CD4-positive, alpha-beta T cell treated with Interleukin-6 for 4 hours (primary cell): ENCODE data around the gene CCT5.
A peak's percentile ranks its signal among the peaks of the same experiment; 100 is the strongest.

ENCODE experiments used
- DNase-seq: peaks from one replicate; pipeline ENCODE4 v3.0.0-alpha.2; 2020; ENCODE audit warnings: mixed read lengths

The CCT5 gene

GRCh38 chr5:10249948-10250805, at the start of gene CCT5:
TSS of gene CCT5 (plus strand) at chr5:10250280. CDS start at chr5:10250341, 61 bp downstream.
- peak; percentile 93 for DNase-seq

DNA sequence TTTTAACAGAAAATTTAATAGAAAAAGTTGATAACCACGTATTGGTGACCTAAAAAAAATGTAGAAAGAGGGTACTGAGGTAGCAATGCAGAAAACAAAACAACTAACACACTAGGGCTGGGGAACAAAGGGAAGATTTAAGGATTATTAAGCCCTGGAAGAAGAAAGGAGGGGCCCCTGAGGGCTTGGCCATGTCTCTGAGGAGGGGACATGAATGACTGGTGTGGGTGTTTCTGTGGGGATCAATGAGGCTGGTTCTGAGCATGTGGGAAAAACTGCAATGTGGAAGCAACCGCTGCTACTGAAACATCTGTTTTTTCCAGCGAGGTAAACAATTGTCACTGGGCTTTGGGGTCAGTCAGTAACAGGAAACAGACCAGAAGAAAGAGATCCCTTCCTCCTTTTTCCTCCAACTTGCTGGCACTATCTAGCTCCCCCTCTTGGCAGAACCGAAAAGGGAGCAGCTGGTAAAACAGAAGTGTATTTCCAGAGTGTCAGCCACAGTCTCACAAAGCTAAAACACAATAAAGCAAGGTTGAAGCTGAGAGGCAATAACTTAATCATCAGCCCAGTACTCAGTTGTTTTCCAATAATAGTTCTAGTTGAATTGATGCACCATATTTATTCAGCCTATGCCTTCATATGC, 48.7 kb upstream of the CCT5 start:
- no peak for DNase-seq

- DNase-seq, result no peak
Observed at GRCh38 chr5:10202089-10202910, 47.8 kb upstream of the CCT5 start.

- no peak for DNase-seq
Observed at GRCh38 chr5:10209004-10209403, 41.1 kb upstream of the CCT5 start.

GRCh38 chr5:10213316-10213715, 36.8 kb upstream of the CCT5 start:
- no peak for DNase-seq

DNA sequence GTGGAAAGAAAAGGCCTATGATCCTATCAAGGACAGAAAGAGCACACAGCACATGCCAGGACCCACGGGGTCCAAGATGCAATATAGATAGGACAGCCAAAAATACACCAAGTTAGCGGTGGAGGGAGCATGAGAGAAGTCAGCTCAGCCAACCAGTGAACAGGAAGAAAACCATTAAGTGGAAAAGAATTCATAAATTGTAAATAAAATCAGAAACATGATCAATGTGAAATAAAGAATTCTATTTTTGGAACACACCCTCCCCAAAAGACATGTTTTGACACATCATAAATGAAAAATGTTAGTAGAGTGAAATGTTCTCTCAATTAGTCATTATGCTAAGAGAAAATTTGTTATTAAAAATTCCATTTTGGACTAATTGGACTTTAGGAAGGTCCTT, 36.0 kb upstream of the CCT5 start:
- no peak for DNase-seq

GRCh38 chr5:10215366-10215765, 34.7 kb upstream of the CCT5 start:
- no peak for DNase-seq

DNA sequence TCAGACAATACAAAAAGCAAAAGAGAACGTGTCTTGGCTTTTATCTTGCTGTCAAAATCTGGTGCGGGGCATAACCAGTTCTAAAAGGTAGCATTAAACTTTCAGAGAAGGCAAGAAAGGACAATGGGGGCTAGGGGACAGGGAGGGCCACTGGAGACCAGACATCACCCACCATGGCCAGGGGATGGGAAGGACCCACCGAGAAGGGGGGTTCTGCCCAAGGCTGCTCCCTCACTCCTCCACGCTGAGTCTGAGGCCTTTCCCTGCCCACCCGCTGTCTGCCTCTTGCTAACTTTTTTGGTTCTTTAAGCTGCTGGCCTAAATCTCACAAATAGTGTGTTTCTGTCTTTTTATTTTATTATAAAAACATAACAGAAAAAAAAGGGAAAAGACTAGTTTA, 34.0 kb upstream of the CCT5 start:
- DNase-seq, result no peak

GRCh38 chr5:10218658-10219057, 31.4 kb upstream of the CCT5 start:
- no peak for DNase-seq

GRCh38 chr5:10219068-10219467, 31.0 kb upstream of the CCT5 start:
- no peak for DNase-seq

DNA sequence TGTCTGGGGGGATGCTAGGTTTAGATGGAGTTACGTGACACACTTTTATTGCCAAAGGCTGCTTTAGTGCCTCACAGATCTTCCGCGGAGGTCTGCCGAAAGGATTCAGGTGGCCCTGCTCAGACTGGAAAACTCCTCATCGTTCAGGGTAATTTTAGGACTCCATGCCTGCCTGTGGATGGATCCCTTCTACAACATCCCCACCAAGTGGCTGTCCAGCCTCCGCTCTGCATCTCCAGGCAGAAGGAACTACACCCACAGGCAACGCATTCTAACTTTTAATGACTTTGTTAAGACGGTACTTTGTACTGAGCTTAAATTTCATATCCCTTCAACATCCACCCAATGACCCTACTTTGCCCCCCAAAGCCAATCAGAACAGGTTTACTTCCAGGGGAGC, 29.8 kb upstream of the CCT5 start:
- no peak for DNase-seq

GRCh38 chr5:10222326-10222725, 27.8 kb upstream of the CCT5 start:
- no peak for DNase-seq

- no peak for DNase-seq
Observed at GRCh38 chr5:10227379-10227778, 22.7 kb upstream of the CCT5 start.

GRCh38 chr5:10228288-10228687, 21.8 kb upstream of the CCT5 start:
- no peak for DNase-seq

GRCh38 chr5:10229306-10230048, 20.6 kb upstream of the CCT5 start:
- no peak for DNase-seq

DNA sequence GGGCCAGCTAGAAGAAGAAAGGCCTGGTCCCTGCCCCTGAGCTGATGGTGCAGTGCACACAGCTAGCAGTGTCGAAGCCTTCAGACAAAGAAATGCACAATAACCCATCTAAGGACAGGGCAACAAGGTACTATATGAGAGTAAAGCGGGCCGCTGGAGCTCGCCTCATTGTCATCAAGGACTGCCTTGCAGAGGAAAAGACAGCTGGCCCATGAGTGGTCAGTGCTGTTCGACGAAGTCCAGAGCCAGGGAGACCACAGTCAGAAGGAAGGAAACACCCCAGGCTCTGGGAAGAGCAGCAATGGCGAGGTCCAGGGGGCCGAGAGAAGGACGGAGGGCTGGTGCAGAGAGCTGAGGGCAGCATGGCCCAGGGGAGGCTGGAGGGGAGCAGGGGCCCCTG, 17.7 kb upstream of the CCT5 start:
- no peak for DNase-seq

- DNase-seq, result no peak
Observed at GRCh38 chr5:10233011-10233410, 17.1 kb upstream of the CCT5 start.

- no peak for DNase-seq
Observed at GRCh38 chr5:10233505-10233904, 16.6 kb upstream of the CCT5 start.

GRCh38 chr5:10235350-10235749, 14.7 kb upstream of the CCT5 start:
- DNase-seq, result no peak

DNA sequence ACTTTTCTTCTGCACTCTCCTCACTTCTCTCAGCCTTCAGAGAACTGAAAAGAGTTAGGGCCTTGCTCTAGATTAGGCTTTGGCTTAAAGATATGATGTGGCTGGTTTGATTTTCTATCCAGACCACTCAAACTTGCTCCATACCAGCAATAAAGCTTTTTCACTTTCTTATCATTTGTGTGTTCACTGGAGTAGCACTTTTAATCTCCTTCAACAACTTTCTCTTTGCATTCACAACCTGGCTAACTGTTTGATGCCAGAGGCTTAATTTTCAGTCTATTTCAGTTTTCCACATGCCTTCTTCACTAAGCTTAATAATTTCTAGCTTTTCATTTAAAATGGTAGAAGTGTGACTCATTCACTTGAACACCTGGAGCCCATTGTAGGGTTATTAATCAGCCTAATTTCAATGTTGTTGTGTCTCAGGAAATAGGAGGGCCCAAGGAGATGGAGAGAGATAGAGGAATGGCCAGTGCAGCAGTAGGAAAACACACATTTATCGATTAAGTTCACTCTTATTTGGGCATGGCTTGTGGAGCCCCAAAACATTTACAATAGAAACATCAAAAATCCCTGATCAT, 6.3 kb upstream of the CCT5 start:
- no peak for DNase-seq

GRCh38 chr5:10244342-10244944, 5.6 kb upstream of the CCT5 start:
- DNase-seq, result no peak

DNA sequence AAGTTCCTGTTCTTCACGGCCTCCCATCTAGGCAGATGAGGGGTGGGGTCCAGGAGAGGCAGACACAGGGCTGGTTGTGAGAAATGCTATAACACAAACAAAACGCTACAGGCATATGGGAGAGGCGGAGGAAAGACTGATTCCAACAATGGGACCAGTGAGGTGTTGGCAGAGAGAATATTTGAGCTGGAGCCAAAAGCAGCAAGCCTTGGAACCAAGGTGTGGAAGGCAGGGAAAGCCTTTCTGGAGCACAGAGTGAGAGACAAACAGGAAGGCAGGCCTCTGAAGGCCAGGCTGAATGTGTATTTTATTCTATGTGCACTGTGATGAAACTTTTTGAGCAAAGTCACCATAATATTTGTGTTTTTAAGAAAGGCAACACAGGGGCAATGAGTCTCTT, 3.3 kb upstream of the CCT5 start:
- DNase-seq, result no peak
